ENCODE measurements around the gene C12orf57. TPM values are rescaled to one million over a fixed set of nuclear protein-coding genes. Genes with fewer than 3 reads are reported as not detected.

Gene C12orf57
- total and polyA plus RNA-seq, 2 experiments from 2014 or later = 204 to 262 TPM

- Histone ChIP-seq H3K27me3 (ENCODE audit: insufficient read depth) (no peaks in the 10 kb centered on the region), H3K4me1 (ENCODE audit: insufficient read depth) (peaks cover 20% of the 10 kb centered on the region), H4K20me1 (replicated peaks; ENCODE audit: insufficient read depth) (no peaks in the 10 kb centered on the region), H3K79me2 (replicated peaks; ENCODE audit: insufficient read depth) (0 out of 2 replicates have a peak, but pooled peaks cover 5% of the 10 kb centered on the region), H2AFZ (peak overlapping the region; percentile 72), H3K27ac (ENCODE audit: low read depth) (no peak overlapping the region), H3K4me2 (peak overlapping the region; percentile 79), H3K36me3 (ENCODE audit: insufficient read depth) (no peaks in the 10 kb centered on the region), H3K4me3 (peak overlapping the region; percentile 70), H3F3A (replicated peaks; ENCODE audit: low read depth) (peaks cover 27% of the 10 kb centered on the region), H3K9me2 (ENCODE audit: insufficient read depth) (no peaks in the 10 kb centered on the region)
- Mint-ChIP-seq H3K4me1 (peaks cover 41% of the 10 kb centered on the region), H3K27ac (peak overlapping the region; percentile 76), H3K4me3 (peak overlapping the region; percentile 96), H3K9me3 (peaks cover 2% of the 10 kb centered on the region; the same call in 2 of the 3 replicates), H3K27me3 (ENCODE audit: insufficient read depth, low read depth, poor library complexity) (peaks cover 47% of the 10 kb centered on the region), H3K36me3 (ENCODE audit: low read depth) (peaks cover 3% of the 10 kb centered on the region)
- ATAC-seq = no peak
- TF ChIP-seq, protein P1, sequence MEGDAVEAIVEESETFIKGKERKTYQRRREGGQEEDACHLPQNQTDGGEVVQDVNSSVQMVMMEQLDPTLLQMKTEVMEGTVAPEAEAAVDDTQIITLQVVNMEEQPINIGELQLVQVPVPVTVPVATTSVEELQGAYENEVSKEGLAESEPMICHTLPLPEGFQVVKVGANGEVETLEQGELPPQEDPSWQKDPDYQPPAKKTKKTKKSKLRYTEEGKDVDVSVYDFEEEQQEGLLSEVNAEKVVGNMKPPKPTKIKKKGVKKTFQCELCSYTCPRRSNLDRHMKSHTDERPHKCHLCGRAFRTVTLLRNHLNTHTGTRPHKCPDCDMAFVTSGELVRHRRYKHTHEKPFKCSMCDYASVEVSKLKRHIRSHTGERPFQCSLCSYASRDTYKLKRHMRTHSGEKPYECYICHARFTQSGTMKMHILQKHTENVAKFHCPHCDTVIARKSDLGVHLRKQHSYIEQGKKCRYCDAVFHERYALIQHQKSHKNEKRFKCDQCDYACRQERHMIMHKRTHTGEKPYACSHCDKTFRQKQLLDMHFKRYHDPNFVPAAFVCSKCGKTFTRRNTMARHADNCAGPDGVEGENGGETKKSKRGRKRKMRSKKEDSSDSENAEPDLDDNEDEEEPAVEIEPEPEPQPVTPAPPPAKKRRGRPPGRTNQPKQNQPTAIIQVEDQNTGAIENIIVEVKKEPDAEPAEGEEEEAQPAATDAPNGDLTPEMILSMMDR (conservative IDR thresholded peaks at IDR 0.05; ENCODE audit: low read depth in 2 of 2) = no peak
- TF ChIP-seq EZH2phosphoT487 (IDR thresholded peaks at IDR 0.05; ENCODE audit: unreplicated experiment) = no peak
- TF ChIP-seq, protein P2, sequence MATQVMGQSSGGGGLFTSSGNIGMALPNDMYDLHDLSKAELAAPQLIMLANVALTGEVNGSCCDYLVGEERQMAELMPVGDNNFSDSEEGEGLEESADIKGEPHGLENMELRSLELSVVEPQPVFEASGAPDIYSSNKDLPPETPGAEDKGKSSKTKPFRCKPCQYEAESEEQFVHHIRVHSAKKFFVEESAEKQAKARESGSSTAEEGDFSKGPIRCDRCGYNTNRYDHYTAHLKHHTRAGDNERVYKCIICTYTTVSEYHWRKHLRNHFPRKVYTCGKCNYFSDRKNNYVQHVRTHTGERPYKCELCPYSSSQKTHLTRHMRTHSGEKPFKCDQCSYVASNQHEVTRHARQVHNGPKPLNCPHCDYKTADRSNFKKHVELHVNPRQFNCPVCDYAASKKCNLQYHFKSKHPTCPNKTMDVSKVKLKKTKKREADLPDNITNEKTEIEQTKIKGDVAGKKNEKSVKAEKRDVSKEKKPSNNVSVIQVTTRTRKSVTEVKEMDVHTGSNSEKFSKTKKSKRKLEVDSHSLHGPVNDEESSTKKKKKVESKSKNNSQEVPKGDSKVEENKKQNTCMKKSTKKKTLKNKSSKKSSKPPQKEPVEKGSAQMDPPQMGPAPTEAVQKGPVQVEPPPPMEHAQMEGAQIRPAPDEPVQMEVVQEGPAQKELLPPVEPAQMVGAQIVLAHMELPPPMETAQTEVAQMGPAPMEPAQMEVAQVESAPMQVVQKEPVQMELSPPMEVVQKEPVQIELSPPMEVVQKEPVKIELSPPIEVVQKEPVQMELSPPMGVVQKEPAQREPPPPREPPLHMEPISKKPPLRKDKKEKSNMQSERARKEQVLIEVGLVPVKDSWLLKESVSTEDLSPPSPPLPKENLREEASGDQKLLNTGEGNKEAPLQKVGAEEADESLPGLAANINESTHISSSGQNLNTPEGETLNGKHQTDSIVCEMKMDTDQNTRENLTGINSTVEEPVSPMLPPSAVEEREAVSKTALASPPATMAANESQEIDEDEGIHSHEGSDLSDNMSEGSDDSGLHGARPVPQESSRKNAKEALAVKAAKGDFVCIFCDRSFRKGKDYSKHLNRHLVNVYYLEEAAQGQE (IDR thresholded peaks at IDR 0.05; ENCODE audit: unreplicated experiment) = no peak
- no peak for TF ChIP-seq ZNF331 (CRISPR knock-in tag; IDR thresholded peaks at IDR 0.05; ENCODE audit: low read depth)
- TF ChIP-seq, protein P3, sequence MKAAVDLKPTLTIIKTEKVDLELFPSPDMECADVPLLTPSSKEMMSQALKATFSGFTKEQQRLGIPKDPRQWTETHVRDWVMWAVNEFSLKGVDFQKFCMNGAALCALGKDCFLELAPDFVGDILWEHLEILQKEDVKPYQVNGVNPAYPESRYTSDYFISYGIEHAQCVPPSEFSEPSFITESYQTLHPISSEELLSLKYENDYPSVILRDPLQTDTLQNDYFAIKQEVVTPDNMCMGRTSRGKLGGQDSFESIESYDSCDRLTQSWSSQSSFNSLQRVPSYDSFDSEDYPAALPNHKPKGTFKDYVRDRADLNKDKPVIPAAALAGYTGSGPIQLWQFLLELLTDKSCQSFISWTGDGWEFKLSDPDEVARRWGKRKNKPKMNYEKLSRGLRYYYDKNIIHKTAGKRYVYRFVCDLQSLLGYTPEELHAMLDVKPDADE (IDR thresholded peaks at IDR 0.05) = no peak
- no peak for TF ChIP-seq NANOG (IDR thresholded peaks at IDR 0.05; ENCODE audit: borderline replicate concordance)
- no peak for TF ChIP-seq POLR2AphosphoS5 (IDR thresholded peaks at IDR 0.05; ENCODE audit: low read depth)
- no peak for TF ChIP-seq EZH2 (IDR thresholded peaks at IDR 0.05; ENCODE audit: low read depth, unreplicated experiment)
- no peak for TF ChIP-seq ZNF462 (CRISPR knock-in tag; IDR thresholded peaks at IDR 0.05)
- TF ChIP-seq STAT1 (IDR thresholded peaks at IDR 0.05; ENCODE audit: unreplicated experiment) = no peak
- TF ChIP-seq ZNF114 (CRISPR knock-in tag; IDR thresholded peaks at IDR 0.05) = no peak
- no peak for TF ChIP-seq CREB1 (CRISPR knock-in tag; IDR thresholded peaks at IDR 0.05; ENCODE audit: low read depth)
- no peak for TF ChIP-seq JUNB (IDR thresholded peaks at IDR 0.05; ENCODE audit: unreplicated experiment)
- no peak for DNase-seq (ENCODE audit: low spot score)
Measured at GRCh38 chr12:6946920-6947374, 3.1 kb downstream of the C12orf57 start.
